Stimulated activated naive B cell treated with anti-CD40 and anti-IgM and Interleukin-4, amounts not matched to agents 10 μg/mL and 1 μg/mL and 100 μg/mL, for 72 hours (primary cell): ENCODE results near the gene ZNF691.
"Not testable (repeated sequence)": the region's sequence is repeated elsewhere in the genome, so short reads cannot be mapped to it uniquely, and the experiment has no call there.

Experiments
- ATAC-seq, 2 donors: fragments of 150-1000 bp; cut with Tn5 transposase; replicated peaks; 2 replicates each; pipeline ENCODE4 v1.10.0; 2021; ENCODE audit warnings: moderate library complexity in 1 of 2
- DNase-seq: peaks from one replicate; pipeline ENCODE4 v3.0.0; 2021
- H3K27ac Mint-ChIP-seq: one replicate; pipeline ENCODE4 v1.8.0; 2022; ENCODE audit warnings: mild to moderate bottlenecking, mixed read lengths
- H3K27me3 Mint-ChIP-seq, 2 donors: one replicate each; pipeline ENCODE4 v1.8.0; 2022; ENCODE audit warnings: mixed read lengths in 2 of 2
- H3K36me3 Mint-ChIP-seq, 2 donors: one replicate each; pipeline ENCODE4 v1.8.0; 2022; ENCODE audit warnings: mixed read lengths in 2 of 2, mild to moderate bottlenecking in 1 of 2
- H3K4me1 Mint-ChIP-seq, 2 donors: one replicate each; pipeline ENCODE4 v1.8.0; 2022; ENCODE audit warnings: mixed read lengths in 2 of 2, mild to moderate bottlenecking in 1 of 2
- H3K4me3 Mint-ChIP-seq, 2 donors: one replicate each; pipeline ENCODE4 v1.8.0; 2022; ENCODE audit warnings: mild to moderate bottlenecking in 2 of 2, mixed read lengths in 2 of 2, moderate library complexity in 1 of 2
- H3K9me3 Mint-ChIP-seq, 2 donors: one replicate each; pipeline ENCODE4 v1.8.0; 2022; ENCODE audit warnings: mixed read lengths in 2 of 2, mild to moderate bottlenecking in 1 of 2

The ZNF691 gene

GRCh38 chr1:42859366-42859765 lies 13.0 kb downstream of the ZNF691 start:
- ATAC-seq, DNase-seq, H3K4me1 Mint-ChIP-seq, H3K27ac Mint-ChIP-seq, H3K4me3 Mint-ChIP-seq: not testable (repeated sequence)
- Mint-ChIP-seq H3K27me3 (peaks cover 26 to 29% of the 10 kb centered on the region in 2 donors), H3K9me3 (peaks cover 9 to 14% of the 10 kb centered on the region in 2 donors), H3K36me3 (peaks cover 7 to 12% of the 10 kb centered on the region in 2 donors)

DNA sequence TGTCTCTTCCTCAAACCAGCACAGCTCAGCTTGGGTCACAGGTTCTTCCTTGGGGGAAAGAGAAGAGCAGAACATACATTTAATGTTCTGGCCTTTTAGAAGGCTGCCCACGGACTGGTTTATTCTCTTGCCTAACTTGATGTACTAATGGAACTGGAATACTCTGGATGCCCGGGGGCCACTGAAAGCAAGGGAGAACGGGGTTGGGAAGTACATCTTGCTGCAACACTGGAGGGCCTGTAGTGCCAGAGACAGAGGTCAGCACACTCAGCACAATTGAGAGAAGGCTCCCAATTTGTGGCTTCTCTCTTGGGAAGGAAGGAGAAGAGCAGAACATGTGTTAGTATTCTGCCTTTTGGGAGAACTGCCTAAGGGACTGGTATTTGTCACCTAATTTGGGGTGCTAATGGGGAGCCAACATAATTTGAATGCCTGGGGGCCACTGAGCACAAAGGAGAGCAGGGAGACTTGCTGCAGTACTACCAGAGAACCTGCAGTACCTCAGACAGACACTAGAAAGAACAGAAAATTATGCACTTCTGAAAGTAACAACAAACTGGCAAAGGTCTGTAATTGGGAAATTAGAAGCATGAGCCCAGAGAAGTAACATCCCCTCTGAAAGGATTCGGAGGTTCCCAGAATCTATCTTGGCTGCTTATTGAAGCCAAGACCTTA lies 14.1 kb downstream of the ZNF691 start:
- ATAC-seq: no peak
- Mint-ChIP-seq H3K4me3 (no peak overlapping the region), H3K4me1 (no peaks in the 10 kb centered on the region), H3K27ac (no peak overlapping the region), H3K27me3 (peaks cover 26 to 35% of the 10 kb centered on the region in 2 donors), H3K9me3 (peaks cover 9 to 14% of the 10 kb centered on the region in 2 donors), H3K36me3 (peaks cover 7 to 12% of the 10 kb centered on the region in 2 donors)
- DNase-seq: no peak

DNA sequence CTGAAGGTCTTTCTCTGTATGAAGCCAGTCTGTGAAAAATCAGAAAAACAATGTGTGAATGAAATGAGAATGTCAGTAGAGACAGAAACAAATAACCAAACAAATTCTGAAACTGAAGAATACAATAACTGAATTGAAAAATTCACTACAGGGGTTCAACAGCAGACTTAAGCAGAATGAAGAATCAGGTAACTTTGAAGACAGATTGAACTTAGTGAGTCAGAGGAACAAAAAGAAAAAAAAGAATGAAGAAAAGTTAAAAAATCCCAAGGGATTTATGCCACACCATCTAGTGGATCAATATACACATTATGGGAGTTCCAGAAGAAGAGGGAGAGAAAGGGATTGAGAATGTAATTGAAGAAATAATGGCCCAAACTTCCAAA lies 14.6 kb downstream of the ZNF691 start:
- Mint-ChIP-seq H3K4me3 (no peak overlapping the region), H3K4me1 (no peaks in the 10 kb centered on the region), H3K36me3 (peaks cover 7 to 12% of the 10 kb centered on the region in 2 donors), H3K27ac (no peak overlapping the region), H3K27me3 (peaks cover 26 to 35% of the 10 kb centered on the region in 2 donors), H3K9me3 (peaks cover 9 to 14% of the 10 kb centered on the region in 2 donors)
- no peak for ATAC-seq
- no peak for DNase-seq

DNA sequence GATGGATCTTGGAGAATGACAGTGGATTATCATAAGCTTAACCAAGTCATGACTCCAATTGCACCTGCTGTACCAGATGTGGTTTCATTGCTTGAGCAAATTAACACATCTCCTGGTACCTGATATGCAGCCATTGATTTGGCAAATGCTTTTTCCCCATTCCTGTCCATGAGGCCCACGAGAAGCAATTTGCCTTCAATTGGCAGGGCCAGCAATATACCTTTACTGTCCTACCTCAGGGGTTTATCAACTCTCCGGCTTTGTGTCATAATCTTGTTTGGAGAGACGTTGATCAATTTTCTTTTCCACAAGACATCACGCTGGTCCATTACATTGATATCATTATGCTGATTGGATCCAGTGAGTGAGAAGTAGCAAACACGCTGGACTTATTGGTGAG lies 20.1 kb downstream of the ZNF691 start:
- DNase-seq (no peak), ATAC-seq (no peak)
- no peak overlapping the region for H3K4me3 Mint-ChIP-seq
- H3K4me1 Mint-ChIP-seq: no peaks in the 10 kb centered on the region
- no peak overlapping the region for H3K27ac Mint-ChIP-seq
- no peaks in the 10 kb centered on the region for H3K36me3 Mint-ChIP-seq
- H3K9me3 Mint-ChIP-seq: no peaks in the 10 kb centered on the region
- H3K27me3 Mint-ChIP-seq: peaks cover 21 to 32% of the 10 kb centered on the region in 2 donors

- H3K27ac Mint-ChIP-seq, H3K9me3 Mint-ChIP-seq, H3K4me3 Mint-ChIP-seq, H3K4me1 Mint-ChIP-seq, DNase-seq, ATAC-seq, H3K36me3 Mint-ChIP-seq: not testable (repeated sequence)
- H3K27me3 Mint-ChIP-seq: peaks cover 16 to 21% of the 10 kb centered on the region in 2 donors
These were observed 22.1 kb downstream of the ZNF691 start for GRCh38 chr1:42868466-42868865.

- not testable (repeated sequence) for H3K4me1 Mint-ChIP-seq, ATAC-seq, H3K27ac Mint-ChIP-seq, H3K4me3 Mint-ChIP-seq, H3K9me3 Mint-ChIP-seq, DNase-seq, H3K36me3 Mint-ChIP-seq
- H3K27me3 Mint-ChIP-seq: peaks cover 11 to 17% of the 10 kb centered on the region in 2 donors
These were observed 22.8 kb downstream of the ZNF691 start for GRCh38 chr1:42869254-42869653.

DNA sequence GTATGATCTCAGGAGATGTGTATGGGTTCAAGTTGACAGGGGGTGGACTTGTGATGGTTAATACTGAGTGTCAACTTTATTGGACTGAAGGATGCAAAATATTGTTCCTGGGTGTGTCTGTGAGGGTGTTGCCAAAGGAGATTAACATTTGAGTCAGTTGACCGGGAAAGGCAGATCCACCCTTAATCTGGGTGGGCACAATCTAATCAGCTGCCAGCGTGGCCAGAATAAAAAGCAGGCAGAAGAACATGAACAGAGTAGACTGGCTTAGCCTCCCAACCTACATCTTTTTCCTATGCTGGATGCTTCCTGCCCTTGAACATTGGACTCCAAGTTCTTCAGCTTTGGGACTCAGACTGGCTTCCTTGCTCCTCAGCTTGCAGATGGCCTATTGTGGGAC lies 23.3 kb downstream of the ZNF691 start:
- not testable (repeated sequence) for H3K4me3 Mint-ChIP-seq, DNase-seq, H3K27ac Mint-ChIP-seq, ATAC-seq, H3K36me3 Mint-ChIP-seq, H3K4me1 Mint-ChIP-seq
- Mint-ChIP-seq H3K27me3 (peaks cover 11 to 13% of the 10 kb centered on the region in 2 donors), H3K9me3 (peaks cover 2 to 10% of the 10 kb centered on the region in 2 donors)

DNA sequence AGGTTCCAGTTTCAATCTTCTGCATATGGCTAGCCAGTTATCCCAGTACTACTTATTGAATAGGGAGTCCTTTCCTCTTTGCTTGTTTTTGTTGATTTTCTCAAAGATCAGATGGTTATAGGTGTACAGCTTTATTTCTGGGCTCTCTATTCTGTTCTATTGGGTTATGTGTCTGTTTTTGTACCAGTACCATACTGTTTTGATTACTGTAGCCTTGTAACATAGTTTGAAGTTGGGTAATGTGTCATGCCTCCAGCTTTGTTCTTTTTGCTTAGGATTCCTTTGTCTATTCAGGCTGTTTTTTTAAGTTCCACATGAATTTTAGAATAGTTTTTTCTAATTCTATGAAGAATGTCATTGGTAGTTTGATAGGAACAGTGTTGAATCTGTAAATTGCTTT lies 26.7 kb downstream of the ZNF691 start:
- not testable (repeated sequence) for DNase-seq, ATAC-seq, H3K36me3 Mint-ChIP-seq, H3K4me3 Mint-ChIP-seq, H3K27ac Mint-ChIP-seq
- peaks cover 6 to 12% of the 10 kb centered on the region in 2 donors for H3K9me3 Mint-ChIP-seq
- H3K4me1 Mint-ChIP-seq: peaks cover 3 to 10% of the 10 kb centered on the region in 2 donors
- peaks cover 14% of the 10 kb centered on the region in 2 donors for H3K27me3 Mint-ChIP-seq

GRCh38 chr1:42873670-42874069 lies 27.3 kb downstream of the ZNF691 start:
- ATAC-seq: no peak
- H3K36me3 Mint-ChIP-seq: no peaks in the 10 kb centered on the region
- H3K27me3 Mint-ChIP-seq: peaks cover 13 to 14% of the 10 kb centered on the region in 2 donors
- DNase-seq: no peak
- no peak overlapping the region for H3K27ac Mint-ChIP-seq
- H3K9me3 Mint-ChIP-seq: peaks cover 6 to 12% of the 10 kb centered on the region in 2 donors
- H3K4me1 Mint-ChIP-seq: peaks cover 3 to 10% of the 10 kb centered on the region in 2 donors
- no peak overlapping the region for H3K4me3 Mint-ChIP-seq

DNA sequence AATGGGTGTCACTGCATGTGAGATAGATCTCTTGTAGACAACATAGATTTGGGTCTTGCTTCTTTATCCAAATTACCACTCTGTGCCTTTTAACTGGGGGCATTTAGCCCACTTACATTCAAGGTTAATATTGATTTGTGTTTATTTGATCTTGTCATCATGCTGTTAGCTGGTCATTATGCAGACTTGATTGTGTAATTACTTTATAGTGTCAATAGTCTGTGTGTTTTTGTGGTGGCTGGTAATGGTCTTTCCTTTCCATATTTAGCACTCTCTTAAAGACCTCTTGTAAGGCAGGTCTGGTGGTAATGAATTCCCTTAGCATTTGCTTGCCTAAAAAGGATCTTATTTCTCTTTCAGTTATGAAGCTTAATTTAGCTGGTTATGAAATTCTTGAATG lies 29.6 kb downstream of the ZNF691 start:
- H3K9me3 Mint-ChIP-seq: peaks cover 6 to 13% of the 10 kb centered on the region in 2 donors
- H3K27me3 Mint-ChIP-seq: peaks cover 11 to 23% of the 10 kb centered on the region in 2 donors
- H3K4me1 Mint-ChIP-seq: peaks cover 3 to 10% of the 10 kb centered on the region in 2 donors
- no peak for DNase-seq
- no peak overlapping the region for H3K27ac Mint-ChIP-seq
- H3K4me3 Mint-ChIP-seq: no peak overlapping the region
- H3K36me3 Mint-ChIP-seq: peaks cover 0 to 2% of the 10 kb centered on the region in 2 donors
- ATAC-seq: no peak

DNA sequence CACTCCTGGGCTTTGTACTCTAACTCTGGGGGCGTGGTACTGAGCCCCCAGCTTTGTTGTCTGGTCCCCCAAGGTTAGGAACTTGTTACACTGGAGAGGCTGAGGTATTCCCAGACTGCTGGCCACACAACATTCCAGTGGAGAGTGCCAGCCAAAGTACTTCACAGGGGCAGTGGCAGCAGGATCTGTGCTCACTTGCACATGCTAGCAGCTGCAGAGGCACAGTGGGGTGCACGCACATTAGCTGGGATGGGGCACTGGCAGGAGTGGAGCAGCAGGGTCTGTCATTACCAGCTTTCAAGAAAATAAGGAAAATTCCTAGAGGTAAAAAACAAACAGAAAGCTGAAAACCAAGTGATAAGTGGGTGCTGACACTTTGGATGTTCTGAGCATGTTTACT lies 31.0 kb downstream of the ZNF691 start:
- H3K27me3 Mint-ChIP-seq: peaks cover 11 to 23% of the 10 kb centered on the region in 2 donors
- peaks cover 3 to 10% of the 10 kb centered on the region in 2 donors for H3K4me1 Mint-ChIP-seq
- peaks cover 0 to 2% of the 10 kb centered on the region in 2 donors for H3K36me3 Mint-ChIP-seq
- ATAC-seq (no peak), DNase-seq (no peak)
- no peak overlapping the region for H3K4me3 Mint-ChIP-seq
- peaks cover 6 to 13% of the 10 kb centered on the region in 2 donors for H3K9me3 Mint-ChIP-seq
- H3K27ac Mint-ChIP-seq: no peak overlapping the region

GRCh38 chr1:42880384-42880783 lies 34.0 kb downstream of the ZNF691 start:
- H3K4me3 Mint-ChIP-seq: no peak overlapping the region
- peaks cover 0 to 2% of the 10 kb centered on the region in 2 donors for H3K36me3 Mint-ChIP-seq
- no peak overlapping the region for H3K27ac Mint-ChIP-seq
- no peaks in the 10 kb centered on the region for H3K4me1 Mint-ChIP-seq
- no peak for DNase-seq
- H3K9me3 Mint-ChIP-seq: peaks cover 0 to 2% of the 10 kb centered on the region in 2 donors
- H3K27me3 Mint-ChIP-seq: peaks cover 11 to 23% of the 10 kb centered on the region in 2 donors
- ATAC-seq: no peak

DNA sequence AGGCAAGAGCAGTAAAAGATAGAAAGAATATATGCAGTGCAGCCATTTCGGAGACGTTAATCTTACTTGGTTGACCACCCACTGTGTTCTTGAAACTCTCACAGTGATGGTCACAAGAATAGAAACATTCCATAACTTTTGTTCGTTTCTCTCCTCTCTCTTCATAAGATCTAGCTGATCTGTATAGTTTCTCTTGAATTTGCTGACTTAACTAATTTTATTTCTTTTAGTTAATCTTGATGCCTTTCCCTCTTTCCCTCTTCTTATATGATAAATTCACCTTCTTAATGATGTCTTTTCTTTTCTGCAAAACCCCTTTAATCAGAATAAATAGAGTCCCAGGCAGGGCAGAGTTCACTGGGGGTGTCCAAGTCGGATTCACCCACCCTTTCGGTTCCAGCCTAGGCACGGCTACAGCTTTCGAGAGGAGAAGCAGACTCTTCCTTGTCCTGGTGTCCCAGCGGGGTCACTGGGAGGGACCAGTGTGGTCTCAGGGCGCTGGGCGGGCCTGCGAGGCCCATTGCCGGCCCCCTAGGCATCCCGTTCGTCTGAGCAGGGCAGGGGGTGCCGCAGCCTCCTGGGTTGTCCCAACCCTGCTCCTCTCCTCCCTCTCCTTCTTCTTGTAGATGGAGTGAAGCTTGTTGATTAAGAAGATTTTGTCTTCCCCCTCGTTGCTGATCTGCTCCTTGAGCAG lies 39.8 kb downstream of the ZNF691 start:
- no peak overlapping the region for H3K27ac Mint-ChIP-seq
- DNase-seq (no peak), ATAC-seq (no peak)
- no peaks in the 10 kb centered on the region for H3K36me3 Mint-ChIP-seq
- H3K27me3 Mint-ChIP-seq: peaks cover 6 to 10% of the 10 kb centered on the region in 2 donors
- no peaks in the 10 kb centered on the region for H3K4me1 Mint-ChIP-seq
- no peak overlapping the region for H3K4me3 Mint-ChIP-seq
- H3K9me3 Mint-ChIP-seq: no peaks in the 10 kb centered on the region

GRCh38 chr1:42886800-42887199 lies 40.4 kb downstream of the ZNF691 start:
- Mint-ChIP-seq H3K27ac (no peak overlapping the region), H3K4me3 (no peak overlapping the region), H3K36me3 (no peaks in the 10 kb centered on the region), H3K27me3 (peaks cover 11 to 14% of the 10 kb centered on the region in 2 donors), H3K4me1 (no peaks in the 10 kb centered on the region), H3K9me3 (no peaks in the 10 kb centered on the region)
- DNase-seq (no peak), ATAC-seq (no peak)

- Mint-ChIP-seq H3K9me3 (no peaks in the 10 kb centered on the region), H3K4me3 (no peak overlapping the region)
These were observed 41.0 kb downstream of the ZNF691 start for GRCh38 chr1:42887366-42887765.

More at GRCh38 chr1:42887366-42887765, 41.0 kb downstream of the ZNF691 start:
- H3K36me3 Mint-ChIP-seq: no peaks in the 10 kb centered on the region
- ATAC-seq (no peak), DNase-seq (no peak)
- H3K4me1 Mint-ChIP-seq: no peaks in the 10 kb centered on the region
- no peak overlapping the region for H3K27ac Mint-ChIP-seq
- H3K27me3 Mint-ChIP-seq: peaks cover 12 to 14% of the 10 kb centered on the region in 2 donors
